NCI-H1092 (cell line): ENCODE data around the gene HS3ST6.
"Not testable (repeated sequence)": the region's sequence is repeated elsewhere in the genome, so short reads cannot be mapped to it uniquely, and the experiment has no call there.

Experiments
- DNase-seq: peaks from one replicate; lab custom pipeline; 2025; lab: John Stamatoyannopoulos, UW

HS3ST6 gene

GRCh38 chr16:1877089-1877488, 41.1 kb downstream of the HS3ST6 start:
- no peak for DNase-seq

GRCh38 chr16:1876468-1876867, 41.7 kb downstream of the HS3ST6 start:
- no peak for DNase-seq

GRCh38 chr16:1876066-1876465, 42.1 kb downstream of the HS3ST6 start:
- DNase-seq, result not testable (repeated sequence)

GRCh38 chr16:1874854-1875253, 43.4 kb downstream of the HS3ST6 start:
- no peak for DNase-seq

GRCh38 chr16:1871974-1872635, 46.1 kb downstream of the HS3ST6 start, which contains the start of gene MEIOB:
Gene MEIOB (minus strand): TSS chr16:1872164. CDS start chr16:1868175, 3,989 bp downstream.
- DNase-seq, result no peak

- no peak for DNase-seq
Measured at GRCh38 chr16:1870365-1871082, 47.7 kb downstream of the HS3ST6 start.

GRCh38 chr16:1865902-1866690, 52.1 kb downstream of the HS3ST6 start:
- no peak for DNase-seq

- no peak for DNase-seq
Measured at GRCh38 chr16:1863681-1864460, 54.3 kb downstream of the HS3ST6 start.

GRCh38 chr16:1862394-1862793, 55.8 kb downstream of the HS3ST6 start:
- DNase-seq, result no peak

- no peak for DNase-seq
Measured at GRCh38 chr16:1861730-1862129, 56.5 kb downstream of the HS3ST6 start.
